GM19239 (cell line): ENCODE measurements around the gene MFF.
"Not testable (repeated sequence)": the region's sequence is repeated elsewhere in the genome, so short reads cannot be mapped to it uniquely, and the experiment has no call there.

Experiments
- DNase-seq: peaks from one replicate; pipeline ENCODE4 v3.0.0; 2011; ENCODE audit warnings: low spot score; ENCODE audit not compliant: insufficient read length
- FAIRE-seq: peaks from 2 replicates; lab custom pipeline; 2011; peaks lifted over from hg19 to GRCh38; lab: Jason Lieb, UNC

The MFF gene

GRCh38 chr2:227326783-227327182, 1.7 kb downstream of the MFF start:
- FAIRE-seq = peak; percentile 54
- DNase-seq = no peak

- FAIRE-seq (no peak), DNase-seq (no peak)
Observed at GRCh38 chr2:227335713-227336112, 10.7 kb downstream of the MFF start.

GRCh38 chr2:227337442-227337841, 12.4 kb downstream of the MFF start:
- DNase-seq = no peak
- FAIRE-seq = no peak

- DNase-seq = no peak
- FAIRE-seq = no peak
Observed at GRCh38 chr2:227339098-227339599, 14.1 kb downstream of the MFF start.

GRCh38 chr2:227340106-227340505, 15.1 kb downstream of the MFF start:
- no peak for DNase-seq
- FAIRE-seq = no peak

GRCh38 chr2:227341553-227341952, 16.5 kb downstream of the MFF start:
- DNase-seq (no peak), FAIRE-seq (no peak)

GRCh38 chr2:227344231-227344630, 19.2 kb downstream of the MFF start:
- no peak for DNase-seq
- FAIRE-seq = no peak

GRCh38 chr2:227347117-227347516, 22.1 kb downstream of the MFF start:
- FAIRE-seq (no peak), DNase-seq (no peak)

GRCh38 chr2:227348324-227348723, 23.3 kb downstream of the MFF start:
- DNase-seq (no peak), FAIRE-seq (no peak)

- no peak for DNase-seq
- peak; percentile 33 for FAIRE-seq
Observed at GRCh38 chr2:227349989-227350612, 25.1 kb downstream of the MFF start.

- peak; percentile 44 for FAIRE-seq
- no peak for DNase-seq
Observed at GRCh38 chr2:227351639-227352038, 26.6 kb downstream of the MFF start.

GRCh38 chr2:227360351-227360750, 35.3 kb downstream of the MFF start:
- FAIRE-seq (no peak), DNase-seq (no peak)

- FAIRE-seq (no peak), DNase-seq (no peak)
Observed at GRCh38 chr2:227363756-227364155, 38.7 kb downstream of the MFF start.

- not testable (repeated sequence) for DNase-seq, FAIRE-seq
Observed at GRCh38 chr2:227364585-227365263, 39.7 kb downstream of the MFF start.

- FAIRE-seq (no peak), DNase-seq (no peak)
Observed at GRCh38 chr2:227365833-227366232, 40.8 kb downstream of the MFF start.

GRCh38 chr2:227366769-227367426, 41.8 kb downstream of the MFF start:
- FAIRE-seq = no peak
- DNase-seq = no peak

GRCh38 chr2:227367427-227367795, 42.4 kb downstream of the MFF start:
- DNase-seq = no peak
- no peak for FAIRE-seq

- FAIRE-seq = no peak
Observed at GRCh38 chr2:227368574-227368973, 43.5 kb downstream of the MFF start.

GRCh38 chr2:227370092-227370491, 45.0 kb downstream of the MFF start:
- DNase-seq (no peak), FAIRE-seq (no peak)

More at GRCh38 chr2:227368574-227368973, 43.5 kb downstream of the MFF start:
- DNase-seq = no peak

- FAIRE-seq (no peak), DNase-seq (no peak)
Observed at GRCh38 chr2:227370791-227371312, 45.8 kb downstream of the MFF start.

- FAIRE-seq (no peak), DNase-seq (no peak)
Observed at GRCh38 chr2:227373389-227373788, 48.3 kb downstream of the MFF start.
